ENCODE measurements around the gene MEF2C.

Gene MEF2C

DNA sequence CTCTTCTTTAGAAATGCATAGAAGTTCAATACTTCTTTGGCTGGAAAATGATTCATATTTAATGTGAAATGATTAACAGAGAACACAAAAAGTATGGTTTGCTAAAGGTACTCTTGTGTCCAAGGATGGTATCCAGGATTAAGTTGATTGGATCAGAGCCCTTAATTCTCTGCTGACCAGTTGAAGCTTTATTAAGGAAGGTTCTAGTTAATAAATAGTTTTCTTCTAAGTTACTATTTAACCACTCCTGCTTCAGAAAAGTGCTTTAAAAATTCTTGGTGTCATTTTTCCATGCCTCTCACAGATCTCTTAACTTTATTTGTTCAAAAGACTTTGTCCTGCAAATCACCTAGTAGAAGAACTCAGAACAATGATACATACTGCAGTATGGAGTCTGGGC lies 134.3 kb downstream of the MEF2C start:
- no peak for DNase-seq

DNA sequence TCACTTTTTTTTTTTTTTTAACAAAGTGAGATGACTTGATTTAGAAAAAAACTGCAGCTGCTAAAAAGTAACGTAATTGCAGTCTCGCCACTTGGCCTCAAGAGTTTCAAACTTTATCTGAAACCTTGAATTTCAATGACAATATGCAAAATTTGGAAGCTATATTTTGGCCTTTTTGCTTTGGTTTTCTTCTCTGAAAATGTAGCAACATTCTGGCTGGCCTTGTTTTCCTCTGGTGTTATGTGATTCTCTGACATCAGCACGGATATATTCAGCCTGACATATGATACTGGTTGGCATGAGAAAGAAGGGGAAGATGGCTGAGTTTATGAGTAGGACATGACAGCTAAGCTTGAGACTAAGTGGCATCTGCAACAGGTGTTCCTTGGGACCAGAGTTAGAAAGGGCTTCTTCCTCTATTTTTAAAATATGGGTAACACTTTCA lies 136.5 kb downstream of the MEF2C start:
- DNase-seq = no peak

DNA sequence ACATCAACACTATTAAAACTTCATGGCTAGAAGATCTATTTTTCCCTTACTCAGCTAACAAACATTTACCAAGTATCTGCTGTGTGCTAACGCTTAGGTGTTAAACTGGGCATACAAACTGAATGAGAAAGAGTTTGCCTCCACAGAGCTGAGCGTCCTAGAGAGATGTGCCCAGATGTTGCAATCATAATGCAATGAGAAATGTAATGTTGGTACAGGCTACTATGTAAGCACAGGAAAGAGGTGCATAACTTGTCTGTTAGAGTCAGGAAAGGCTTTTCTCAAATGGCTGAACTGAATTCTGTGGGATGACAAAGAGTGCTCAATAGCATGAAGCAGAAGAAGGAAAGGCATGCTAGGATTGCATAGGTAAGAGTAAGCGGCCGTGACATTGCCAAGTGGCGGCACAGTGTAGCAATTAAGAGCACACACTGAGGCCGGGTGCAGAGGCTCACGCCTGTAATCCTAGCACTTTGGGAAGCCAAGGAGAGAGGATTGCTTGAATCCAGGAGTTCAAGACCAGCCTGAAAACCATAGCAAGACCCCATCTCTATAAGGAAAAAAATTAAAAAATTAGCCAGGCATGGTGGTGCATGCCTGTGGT lies 137.8 kb downstream of the MEF2C start:
- no peak for DNase-seq

GRCh38 chr5:88743231-88743834 lies 139.7 kb downstream of the MEF2C start:
- no peak for DNase-seq

DNA sequence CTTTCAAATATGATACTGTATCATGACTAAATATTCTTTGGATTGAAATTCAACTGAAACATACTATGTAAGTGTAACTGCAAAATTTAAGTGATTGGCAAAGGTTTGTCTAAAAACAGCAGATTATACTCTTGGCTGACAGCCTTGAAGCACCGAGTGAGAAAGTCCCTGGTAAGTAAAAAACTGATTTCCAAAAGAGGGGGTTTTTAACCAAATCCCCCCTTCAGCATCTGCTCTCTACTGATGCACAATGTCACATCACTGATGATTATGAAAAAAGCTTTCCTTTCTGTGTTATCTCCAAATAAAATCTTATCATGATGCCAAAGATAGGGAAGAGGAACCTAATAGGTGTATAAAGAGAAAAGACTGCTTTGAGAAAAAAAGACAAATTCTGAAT lies 141.0 kb downstream of the MEF2C start:
- no peak for DNase-seq

- DNase-seq = no peak
Observed at GRCh38 chr5:88740604-88741185, 142.3 kb downstream of the MEF2C start.

DNA sequence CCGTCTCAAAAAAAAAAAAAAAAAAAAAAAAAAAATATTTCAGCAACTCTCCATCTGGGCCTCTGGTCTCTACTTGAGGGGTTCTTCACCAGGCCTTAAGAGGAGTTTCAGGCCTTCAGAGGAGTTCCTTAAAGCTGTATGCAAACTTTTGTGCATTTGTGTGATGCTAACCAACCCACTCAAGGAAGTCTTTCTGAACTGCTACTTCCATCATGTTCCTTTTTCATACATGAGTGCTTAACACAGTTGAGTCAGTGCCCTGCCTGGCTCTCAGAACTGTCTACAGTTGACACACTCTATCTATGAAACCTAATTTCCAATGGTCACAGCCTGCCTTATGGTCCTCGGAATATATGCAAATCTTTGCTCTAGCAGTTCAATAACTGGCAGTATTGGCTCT lies 146.5 kb downstream of the MEF2C start:
- DNase-seq = no peak

- no peak for DNase-seq
Observed at GRCh38 chr5:88734983-88735382, 148.0 kb downstream of the MEF2C start.

GRCh38 chr5:88734191-88734640 lies 148.8 kb downstream of the MEF2C start:
- DNase-seq = no peak

GRCh38 chr5:88732862-88733261 lies 150.1 kb downstream of the MEF2C start:
- DNase-seq = no peak

DNA sequence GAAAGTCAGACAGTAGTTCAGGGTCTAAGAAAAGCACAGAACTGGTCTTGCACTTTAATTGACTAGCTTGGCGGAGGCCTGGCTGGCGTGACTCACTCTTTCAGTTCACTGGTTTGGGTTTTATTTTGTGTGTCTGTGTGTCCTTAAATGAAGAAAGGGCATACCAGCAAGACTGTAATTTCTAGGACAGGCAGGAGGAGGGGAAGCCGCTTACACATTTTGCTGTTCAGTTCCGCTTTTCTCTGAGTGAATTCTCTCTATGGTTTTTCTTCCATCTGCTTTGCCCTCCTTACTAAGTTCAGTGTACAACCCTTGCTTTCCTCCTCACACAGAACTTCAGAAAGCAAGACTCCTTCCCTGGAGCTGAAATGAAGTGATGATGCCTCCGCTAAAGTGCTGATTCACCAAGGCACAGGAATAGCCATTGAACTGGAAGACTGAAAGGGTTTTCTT lies 150.8 kb downstream of the MEF2C start:
- DNase-seq = peak; percentile 88

DNA sequence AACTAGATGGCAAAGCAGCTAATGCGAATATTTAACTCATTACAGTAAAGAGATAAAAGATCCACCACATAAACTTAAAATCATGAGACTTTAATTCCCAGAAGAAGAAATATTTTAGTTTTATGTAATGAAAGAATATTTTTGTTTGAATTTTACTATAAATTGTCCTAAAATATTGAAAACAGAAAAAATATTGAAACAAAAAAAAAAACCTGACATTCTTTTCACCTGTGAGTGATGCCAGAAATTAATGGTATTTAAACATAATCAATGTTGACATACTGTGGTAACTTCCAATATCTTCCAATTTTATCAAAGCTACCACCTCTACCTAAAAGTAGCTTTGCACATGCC lies 153.2 kb downstream of the MEF2C start:
- DNase-seq = no peak

- DNase-seq = peak; percentile 70
Observed at GRCh38 chr5:88729084-88729828, 153.7 kb downstream of the MEF2C start.

DNA sequence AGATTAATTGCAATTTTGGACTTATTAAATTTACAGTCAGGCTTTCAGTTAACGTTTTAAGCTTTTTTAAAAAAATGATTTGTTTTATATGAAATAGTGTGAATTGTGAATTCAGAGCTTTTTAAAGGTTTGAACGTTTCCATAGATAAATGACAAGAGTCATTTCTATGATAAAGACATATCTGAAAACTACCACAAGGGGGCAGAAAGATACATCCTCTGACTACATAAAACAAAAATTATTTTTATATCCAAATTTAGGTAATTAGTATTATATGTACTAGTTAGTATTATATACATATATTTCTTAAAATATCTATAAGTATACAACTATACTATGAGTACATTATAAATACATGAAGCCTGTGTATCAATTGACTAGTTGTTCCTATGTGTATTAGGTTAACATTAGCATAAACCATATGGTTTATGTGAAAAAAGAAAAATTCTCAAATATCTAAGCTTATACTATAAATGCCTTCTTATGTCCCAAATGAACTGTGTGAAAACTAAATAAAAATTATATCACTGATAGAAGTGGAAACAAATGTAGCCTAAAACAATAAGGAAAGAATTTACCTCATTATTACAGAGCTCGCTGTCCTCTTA lies 155.2 kb downstream of the MEF2C start:
- no peak for DNase-seq

DNA sequence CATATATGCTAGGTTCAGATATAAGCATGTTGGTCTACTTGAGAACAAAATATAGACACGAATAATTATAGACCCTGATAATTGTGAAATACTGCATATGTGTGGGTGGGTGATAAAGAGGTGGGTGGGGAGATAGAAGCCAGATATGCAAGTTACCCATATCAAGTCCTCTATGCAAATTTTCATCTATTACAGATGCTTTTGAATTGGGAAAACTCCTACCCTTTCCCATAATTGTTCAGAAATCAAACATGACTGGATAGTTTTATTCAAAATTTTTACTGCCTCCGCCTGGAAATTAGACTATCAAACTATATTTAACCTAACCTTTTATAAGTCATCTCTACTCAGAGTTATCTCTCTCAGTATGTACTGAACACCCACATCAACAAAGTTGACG lies 157.5 kb downstream of the MEF2C start:
- no peak for DNase-seq

DNA sequence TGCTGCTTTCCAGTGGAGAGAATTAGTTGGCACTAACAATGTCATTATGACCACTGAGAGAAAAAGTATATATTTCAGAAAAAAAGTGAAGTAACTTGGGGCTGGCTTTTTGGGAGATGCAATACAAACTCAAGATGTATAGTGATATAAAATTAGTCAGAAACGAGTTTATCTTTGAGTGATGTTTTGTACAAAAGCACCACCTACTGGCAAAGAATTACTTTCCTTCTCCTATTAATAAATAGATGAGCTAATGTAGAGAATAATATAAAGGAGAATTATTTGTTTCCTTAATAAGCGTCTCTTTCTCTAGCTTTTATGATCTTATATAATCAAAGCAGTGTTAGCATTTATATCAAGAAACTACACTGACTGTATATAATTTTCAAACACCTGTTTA lies 158.8 kb downstream of the MEF2C start:
- no peak for DNase-seq

DNA sequence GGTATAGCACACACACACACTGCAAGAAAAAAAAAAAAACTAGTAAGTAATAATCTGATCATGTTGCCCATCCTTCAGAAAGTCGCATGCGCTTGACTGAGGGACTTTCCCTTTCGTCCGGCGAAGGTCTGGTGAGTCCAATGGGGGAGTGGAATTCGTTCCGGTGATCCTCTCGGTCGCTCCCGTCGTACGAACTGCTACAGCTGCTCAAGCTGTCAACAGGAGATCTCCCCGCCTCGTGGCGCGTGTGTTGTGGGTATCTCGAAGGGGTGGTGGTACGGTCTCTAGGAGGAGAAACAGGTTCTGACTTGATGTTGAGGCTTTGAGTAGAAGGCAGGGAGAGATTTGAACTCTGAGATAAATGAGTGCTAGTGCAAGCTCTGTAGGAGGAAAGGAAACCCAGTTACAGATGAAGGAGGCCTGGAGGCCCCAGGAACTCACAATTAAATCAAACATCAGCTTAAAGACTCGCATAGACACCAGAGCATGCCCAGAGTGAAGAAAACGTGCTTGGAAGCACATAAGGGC lies 160.4 kb downstream of the MEF2C start:
- no peak for DNase-seq

- no peak for DNase-seq
Observed at GRCh38 chr5:88719434-88719833, 163.6 kb downstream of the MEF2C start.

GRCh38 chr5:88718736-88719135 lies 164.2 kb downstream of the MEF2C start:
- no peak for DNase-seq

- no peak for DNase-seq
Observed at GRCh38 chr5:88716101-88716500, 166.9 kb downstream of the MEF2C start.

- no peak for DNase-seq
Observed at GRCh38 chr5:88715503-88715902, 167.5 kb downstream of the MEF2C start.

GRCh38 chr5:88713818-88714217 lies 169.2 kb downstream of the MEF2C start:
- DNase-seq = no peak

Data from islet precursor cell (in vitro differentiated cells).